Thyroid gland (tissue), 4 donors: ENCODE results near the gene MGLL.

Experiments
- POLR2A ChIP-seq, 2 donors: fragments of 450-650 bp; IDR thresholded peaks; one replicate each; pipeline ENCODE4 v1.6.1; 2017; ENCODE audit warnings: antibody characterized with exemption in 2 of 2, mild to moderate bottlenecking in 2 of 2, moderate library complexity in 1 of 2
- TF ChIP-seq, protein P1 (sequence below), 6 experiments: fragments of 200-600 bp in 3 of 6; fragments of 450-650 bp in 3 of 6; sonication (generic) in 3 of 6; IDR thresholded peaks; one replicate each; pipeline ENCODE4 v1.5.1; 2016 to 2019; ENCODE audit warnings: antibody characterized with exemption in 6 of 6, mild to moderate bottlenecking in 2 of 6, inconsistent platforms in 1 of 6, moderate library complexity in 1 of 6

DNA sequence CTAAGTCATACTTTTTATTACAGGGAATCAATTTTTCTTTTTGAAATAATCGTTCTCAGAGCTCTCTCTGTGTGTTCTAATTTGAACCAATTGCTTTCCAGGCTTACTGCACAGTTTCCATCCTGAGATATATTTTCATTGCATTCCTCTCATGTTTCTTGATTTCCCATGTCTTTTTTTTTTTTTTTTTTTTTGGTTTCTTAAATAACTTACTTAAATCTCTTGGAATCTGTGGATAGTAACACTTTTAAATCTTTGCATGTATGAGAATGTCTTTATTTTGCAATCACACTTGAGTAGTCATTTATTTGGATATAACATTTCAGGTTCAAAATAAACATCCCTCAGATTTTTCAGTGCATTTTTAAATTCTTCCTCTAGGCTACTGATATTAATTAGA lies 164.1 kb downstream of the MGLL start:
- no peak for TF ChIP-seq POLR2A (IDR thresholded peaks at IDR 0.05)
- TF ChIP-seq, protein P1, sequence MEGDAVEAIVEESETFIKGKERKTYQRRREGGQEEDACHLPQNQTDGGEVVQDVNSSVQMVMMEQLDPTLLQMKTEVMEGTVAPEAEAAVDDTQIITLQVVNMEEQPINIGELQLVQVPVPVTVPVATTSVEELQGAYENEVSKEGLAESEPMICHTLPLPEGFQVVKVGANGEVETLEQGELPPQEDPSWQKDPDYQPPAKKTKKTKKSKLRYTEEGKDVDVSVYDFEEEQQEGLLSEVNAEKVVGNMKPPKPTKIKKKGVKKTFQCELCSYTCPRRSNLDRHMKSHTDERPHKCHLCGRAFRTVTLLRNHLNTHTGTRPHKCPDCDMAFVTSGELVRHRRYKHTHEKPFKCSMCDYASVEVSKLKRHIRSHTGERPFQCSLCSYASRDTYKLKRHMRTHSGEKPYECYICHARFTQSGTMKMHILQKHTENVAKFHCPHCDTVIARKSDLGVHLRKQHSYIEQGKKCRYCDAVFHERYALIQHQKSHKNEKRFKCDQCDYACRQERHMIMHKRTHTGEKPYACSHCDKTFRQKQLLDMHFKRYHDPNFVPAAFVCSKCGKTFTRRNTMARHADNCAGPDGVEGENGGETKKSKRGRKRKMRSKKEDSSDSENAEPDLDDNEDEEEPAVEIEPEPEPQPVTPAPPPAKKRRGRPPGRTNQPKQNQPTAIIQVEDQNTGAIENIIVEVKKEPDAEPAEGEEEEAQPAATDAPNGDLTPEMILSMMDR (IDR thresholded peaks at IDR 0.05), result no peak
